Left kidney (tissue), 2 donors: ENCODE data around the gene SMIM24. TPM values are rescaled to one million over a fixed set of nuclear protein-coding genes. Genes with fewer than 3 reads are reported as not detected.
A peak's percentile ranks its signal among the peaks of the same experiment; 100 is the strongest.

Source experiments
- DNase-seq: peaks from one replicate; pipeline ENCODE4 v3.0.0-alpha.2; 2013
- polyA plus RNA-seq: library from polyadenylated mRNA; unstranded; fragments of 120-200 nt; gene quantifications from one replicate; pipeline ENCODE4 v1.2.1, GENCODE V29; 2013; ENCODE audit not compliant: insufficient read length

Gene SMIM24
- polyA plus RNA-seq, 1 donor: 446 TPM

GRCh38 chr19:3500429-3501101, 20.2 kb upstream of the SMIM24 start, which contains the start of gene DOHH:
Gene DOHH (minus strand): TSS chr19:3500674. CDS start chr19:3496814, 3,860 bp downstream.
- peak; percentile 97 for DNase-seq

- DNase-seq: no peak
Measured at GRCh38 chr19:3499738-3500428, 19.6 kb upstream of the SMIM24 start.

DNA sequence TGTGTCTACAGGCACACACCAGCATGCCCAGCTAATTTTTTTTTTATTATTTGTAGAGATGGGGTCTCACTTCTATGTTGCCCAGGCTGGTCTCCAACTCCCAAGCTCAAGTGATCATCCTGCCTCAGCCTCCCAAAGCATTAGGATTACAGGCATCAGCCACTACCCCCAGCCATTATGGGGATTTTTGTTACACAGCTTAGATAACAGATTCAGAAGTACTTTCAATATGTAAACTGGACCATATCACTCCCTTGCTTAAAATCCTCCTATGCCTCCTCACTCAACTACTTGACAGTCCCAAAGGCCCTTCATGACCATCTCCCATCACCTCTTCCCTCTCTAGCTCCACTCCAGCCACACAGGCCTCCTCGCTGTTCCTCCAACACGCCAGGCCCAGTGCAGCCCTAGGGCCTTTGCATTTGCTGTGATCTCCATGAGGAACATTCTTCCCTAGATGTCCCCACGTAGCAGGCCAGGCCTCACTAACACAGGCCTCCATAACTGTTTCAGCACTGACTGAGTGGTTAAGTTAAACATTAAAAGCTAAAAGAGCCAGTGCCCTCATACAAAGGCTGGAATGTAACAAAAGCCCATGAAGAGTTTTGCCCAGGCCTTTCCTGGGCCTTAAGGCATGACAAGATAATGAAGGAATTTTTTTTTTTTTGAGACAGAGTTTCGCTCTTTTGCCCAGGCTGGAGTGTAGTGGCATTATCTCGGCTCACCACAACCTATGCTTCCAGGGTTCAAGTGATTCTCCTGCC, 17.6 kb upstream of the SMIM24 start:
- no peak for DNase-seq

GRCh38 chr19:3496392-3497273, 16.3 kb upstream of the SMIM24 start:
- DNase-seq: no peak

DNA sequence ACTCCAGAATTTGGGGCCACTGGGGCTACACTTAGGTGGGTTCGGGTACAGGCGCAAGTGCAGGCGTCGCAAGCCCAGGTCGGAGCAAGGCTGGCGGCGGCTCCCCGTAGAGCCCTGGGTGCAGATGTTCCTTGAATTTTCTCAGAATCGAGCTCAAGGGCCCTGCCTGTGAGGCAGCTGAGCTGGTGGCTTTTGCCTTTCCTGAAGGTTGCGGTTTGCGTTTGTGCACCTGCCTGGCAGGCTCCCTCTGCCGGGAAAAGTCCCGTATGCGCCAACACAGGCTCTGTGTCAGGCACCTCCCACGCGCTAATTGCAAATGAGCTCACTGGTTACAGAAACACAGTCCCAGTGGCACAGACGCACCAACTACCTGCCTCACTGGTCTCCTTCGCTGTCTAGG, 14.2 kb upstream of the SMIM24 start:
- DNase-seq: no peak

- no peak for DNase-seq
Measured at GRCh38 chr19:3494051-3494450, 13.7 kb upstream of the SMIM24 start.

DNA sequence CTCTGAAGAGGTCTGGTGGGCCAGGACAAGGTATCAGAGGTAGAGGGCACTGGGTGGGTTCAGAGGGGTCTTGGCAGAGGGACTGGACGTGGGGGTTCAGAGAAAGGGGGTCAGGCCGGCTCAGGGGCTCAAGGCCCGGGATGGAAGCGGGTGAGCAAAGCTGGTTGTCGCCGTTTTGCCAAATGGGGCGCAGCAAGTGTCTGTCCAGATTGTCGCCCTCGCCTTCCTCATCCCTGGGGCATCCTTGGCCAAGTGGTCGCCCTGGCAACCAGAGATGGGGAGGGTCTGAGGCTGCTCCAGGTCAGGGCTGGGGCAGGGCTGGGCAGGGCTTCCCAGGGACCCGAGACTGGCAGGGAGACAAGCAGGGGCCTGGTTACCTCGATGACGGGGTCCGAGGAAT, 13.3 kb upstream of the SMIM24 start:
- no peak for DNase-seq

DNA sequence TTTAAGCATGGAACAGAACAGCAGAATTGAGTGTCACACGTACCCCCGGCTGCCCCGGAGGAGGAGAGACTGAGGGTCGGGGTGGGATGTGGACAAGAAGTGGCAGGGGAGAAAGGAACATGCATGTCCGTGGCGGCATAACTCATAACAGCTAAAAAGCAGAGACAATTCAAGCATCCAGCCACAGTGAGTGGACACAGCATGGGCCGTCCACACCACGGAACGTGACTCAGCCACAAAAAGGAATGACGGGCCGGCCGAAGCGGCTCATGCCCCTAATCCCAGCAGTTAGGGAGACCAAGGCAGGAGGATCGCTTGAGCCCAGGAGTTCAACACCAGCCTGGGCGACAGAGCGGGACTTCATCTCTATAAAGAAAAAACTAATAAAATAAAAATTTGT, 12.6 kb upstream of the SMIM24 start:
- no peak for DNase-seq

DNA sequence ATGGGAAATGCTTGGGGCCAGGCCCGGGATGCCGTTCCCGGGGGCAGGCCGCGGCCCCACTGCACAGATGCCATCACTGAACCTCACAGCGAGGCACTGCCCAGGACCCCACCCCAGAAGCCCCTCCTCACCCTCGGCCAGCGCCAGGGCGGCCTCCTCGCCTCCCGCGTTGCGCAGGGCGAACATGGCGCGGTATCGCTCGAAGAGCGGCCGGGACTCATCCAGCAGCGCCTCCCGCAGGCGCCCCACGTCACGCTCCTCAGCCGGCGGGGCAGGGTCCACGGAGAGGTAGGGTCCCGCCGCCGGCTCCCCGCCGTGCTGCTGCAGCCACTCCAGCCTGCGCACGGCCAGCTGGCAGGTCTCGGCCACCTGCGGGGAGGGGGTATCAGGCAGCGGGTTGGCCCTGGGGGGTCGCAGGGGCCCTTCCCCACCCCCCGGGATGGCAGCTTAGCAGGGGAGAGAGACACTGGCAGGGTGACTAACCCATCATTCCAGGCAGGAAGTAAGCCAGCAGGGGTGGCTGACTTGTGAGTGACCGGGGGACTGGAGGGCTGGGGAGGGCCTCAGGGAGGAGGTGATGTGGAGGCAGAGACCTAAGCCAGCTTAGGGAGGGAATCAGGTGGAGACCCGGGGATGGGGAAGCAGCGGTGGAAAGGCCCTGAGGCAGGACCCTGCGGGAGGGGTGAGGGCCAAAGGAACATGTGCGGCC, 12.0 kb upstream of the SMIM24 start:
- no peak for DNase-seq

DNA sequence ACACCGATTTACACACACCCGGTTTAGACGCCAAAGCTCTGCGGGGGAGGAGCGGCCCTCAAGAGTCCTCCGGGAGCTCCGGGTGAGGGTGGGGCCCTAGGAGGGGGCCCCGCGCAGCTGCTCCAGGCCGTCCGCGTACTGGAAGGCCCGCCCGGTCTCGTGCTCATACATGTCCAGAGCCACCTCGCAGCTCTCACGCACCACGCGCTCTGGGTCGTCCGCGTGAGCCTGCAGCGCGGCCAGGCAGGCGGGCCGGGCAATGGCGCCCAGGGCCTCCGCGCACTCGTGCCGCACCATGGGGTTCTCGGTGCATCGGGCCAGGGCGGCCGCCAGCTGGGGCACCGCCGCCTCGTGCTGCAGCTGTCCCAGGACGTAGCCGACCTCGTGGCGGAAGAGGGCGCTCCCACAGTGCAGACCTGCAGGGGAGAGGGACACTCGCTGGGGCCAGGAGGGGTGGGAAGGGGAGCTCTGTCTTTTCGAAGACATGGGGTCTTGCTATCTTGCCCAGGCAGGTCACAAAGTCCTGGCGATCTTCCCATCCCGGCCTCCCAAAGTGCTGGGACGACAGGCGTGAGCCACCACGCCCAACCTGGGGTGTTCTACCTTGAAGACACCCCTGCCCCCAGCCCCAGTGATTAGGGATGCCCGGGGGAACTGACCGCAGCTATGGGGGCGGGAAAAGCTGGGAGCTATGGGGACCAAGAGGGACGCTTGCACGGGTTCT, 11.2 kb upstream of the SMIM24 start:
- DNase-seq: no peak

DNA sequence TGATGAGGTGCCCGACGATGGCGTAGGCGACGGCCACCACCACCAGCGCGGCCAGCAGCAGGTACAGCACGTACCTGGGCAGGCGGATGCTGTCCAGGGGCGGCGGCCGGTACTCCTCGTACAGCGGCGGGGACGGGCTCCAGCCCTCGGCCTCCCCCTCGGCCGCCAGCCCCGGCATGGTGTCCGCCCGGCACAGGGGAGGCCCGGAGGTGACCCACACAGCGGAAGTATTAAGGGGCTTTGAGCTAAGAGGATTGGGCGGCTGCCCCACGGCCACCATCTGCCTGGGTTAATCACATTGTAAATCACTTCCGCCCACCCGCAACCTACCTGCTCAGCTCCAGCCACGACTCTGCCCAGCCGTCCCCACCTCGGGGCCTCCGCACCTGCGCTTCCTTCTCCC, 2.9 kb upstream of the SMIM24 start, which contains the start of gene SMIM44:
Gene SMIM44 (minus strand): TSS at position 216 of the 403 bp plus-strand sequence. CDS start 38 bp downstream, at position 178.
- DNase-seq: no peak

GRCh38 chr19:3482507-3483225, 2.3 kb upstream of the SMIM24 start:
- DNase-seq: no peak

DNA sequence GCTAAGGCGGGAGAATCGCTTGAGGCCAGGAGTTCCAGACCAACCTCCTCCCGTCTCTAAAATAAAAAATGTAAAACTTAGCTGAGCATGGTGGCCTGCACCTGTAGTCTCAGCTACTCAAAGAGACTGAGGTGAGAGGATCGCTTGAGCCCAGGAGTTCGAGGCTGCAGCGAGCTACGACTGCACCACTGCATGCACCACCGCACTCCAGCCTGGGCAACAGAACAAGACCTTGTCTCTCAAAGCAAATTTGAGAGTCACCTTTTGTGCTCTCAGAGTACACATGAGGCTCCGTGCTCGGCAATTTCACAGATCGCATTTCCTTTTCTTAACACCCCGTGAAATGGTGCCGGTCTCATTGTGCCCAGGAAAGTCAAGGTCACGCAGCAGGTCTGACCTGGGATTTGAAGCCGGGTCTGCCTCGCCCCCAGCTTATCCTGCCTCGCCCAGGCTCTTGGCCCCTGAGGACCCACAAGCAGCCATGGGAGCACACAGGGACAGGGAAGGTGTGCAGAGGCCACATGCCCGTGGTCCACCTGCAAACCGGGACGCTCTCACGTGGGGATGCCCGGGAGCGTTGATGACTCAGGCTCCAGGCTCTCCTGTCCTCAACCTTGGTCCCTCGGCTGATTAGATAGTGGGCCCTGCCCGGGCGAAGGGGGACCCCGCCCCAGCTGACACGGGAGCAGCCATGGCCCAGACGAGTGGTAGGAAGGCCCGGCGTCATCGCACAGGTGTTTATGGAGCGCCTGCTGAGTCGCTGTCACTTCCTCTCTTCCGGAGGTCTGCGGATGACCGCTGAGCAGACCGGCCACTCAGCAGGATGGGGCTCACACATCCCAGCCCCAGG, 1.1 kb upstream of the SMIM24 start:
- DNase-seq: no peak

GRCh38 chr19:3479834-3480215, 500 bp downstream of the SMIM24 start:
- DNase-seq: no peak

- no peak for DNase-seq
Measured at GRCh38 chr19:3479177-3479833, 1.0 kb downstream of the SMIM24 start.

- DNase-seq: no peak
Measured at GRCh38 chr19:3478409-3479176, 1.7 kb downstream of the SMIM24 start.

GRCh38 chr19:3477951-3478350, 2.4 kb downstream of the SMIM24 start:
- no peak for DNase-seq

DNA sequence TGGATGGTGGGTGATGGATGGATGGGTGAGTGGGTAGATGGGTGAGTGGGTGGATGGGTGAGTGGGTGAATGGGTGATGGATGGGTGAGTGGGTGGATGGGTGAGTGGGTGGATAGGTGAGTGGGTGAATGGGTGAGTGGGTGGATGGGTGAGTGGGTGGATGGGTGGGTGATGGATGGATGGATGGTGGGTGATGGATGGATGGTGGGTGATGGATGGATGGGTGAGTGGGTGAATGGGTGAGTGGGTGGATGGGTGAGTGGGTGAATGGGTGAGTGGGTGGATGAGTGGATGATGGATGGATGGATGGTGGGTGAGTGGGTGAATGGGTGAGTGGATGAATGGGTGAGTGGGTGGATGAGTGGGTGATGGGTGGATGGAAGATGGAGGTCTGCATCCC, 2.8 kb downstream of the SMIM24 start:
- no peak for DNase-seq
